CD14-positive monocyte (primary cell): Measurements from ENCODE around the gene HECW1. TPM values are rescaled to one million over a fixed set of nuclear protein-coding genes. Genes with fewer than 3 reads are reported as not detected.

ENCODE experiments used
- DNase-seq, 3 donors: peaks; one replicate each; pipeline ENCODE4 v3.0.0-alpha.2; 2011 to 2022
- H2AFZ ChIP-seq: 2 replicates; pipeline ENCODE4 v1.6.0; 2012; ENCODE audit warnings: mild to moderate bottlenecking, low read depth, low read length, inconsistent platforms; ENCODE audit not compliant: insufficient read depth, poor library complexity, severe bottlenecking
- H3K27ac ChIP-seq, 2 donors: 1 replicate in 1 of 2; 2 replicates in 1 of 2; pipeline ENCODE4 v1.5.1; 2012 to 2013; ENCODE audit warnings: low read length in 2 of 2, control low read depth in 1 of 2, inconsistent platforms in 1 of 2, low read depth in 1 of 2, mild to moderate bottlenecking in 1 of 2
- H3K27me3 ChIP-seq, 2 donors: one replicate each; pipeline versions ENCODE4 v1.6.0 to v1.6.1; 2011 to 2013; ENCODE audit warnings: low read length in 2 of 2; ENCODE audit not compliant: control insufficient read depth in 2 of 2, insufficient read depth in 2 of 2
- H3K36me3 ChIP-seq, 2 donors: replicated peaks in 1 of 2; 1 replicate in 1 of 2; 2 replicates in 1 of 2; pipeline versions ENCODE4 v1.5.1 to v1.6.1; 2012 to 2013; ENCODE audit warnings: low read length in 2 of 2, control low read depth in 1 of 2, inconsistent platforms in 1 of 2, mild to moderate bottlenecking in 1 of 2; ENCODE audit not compliant: insufficient read depth in 2 of 2, control insufficient read depth in 1 of 2
- H3K4me1 ChIP-seq, 2 donors: 1 replicate in 1 of 2; 2 replicates in 1 of 2; pipeline versions ENCODE4 v1.5.1 to v1.6.1; 2012 to 2013; ENCODE audit warnings: low read length in 2 of 2, control low read depth in 1 of 2, inconsistent platforms in 1 of 2, mild to moderate bottlenecking in 1 of 2, moderate library complexity in 1 of 2; ENCODE audit not compliant: insufficient read depth in 2 of 2, control insufficient read depth in 1 of 2
- H3K4me2 ChIP-seq: replicated peaks from 2 replicates; pipeline ENCODE3; 2012; ENCODE audit warnings: low read length, moderate library complexity, mild to moderate bottlenecking; ENCODE audit not compliant: poor library complexity, severe bottlenecking; ENCODE audit errors: extremely low read depth
- H3K4me3 ChIP-seq, 3 experiments: fragments of 200-600 bp in 1 of 3; sonication (generic) in 1 of 3; replicated peaks in 1 of 3; 1 replicate in 2 of 3; 2 replicates in 1 of 3; pipeline ENCODE4 v1.5.1; 2011 to 2013; ENCODE audit warnings: low read length in 3 of 3, mild to moderate bottlenecking in 3 of 3, control low read depth in 2 of 3, low read depth in 2 of 3, inconsistent platforms in 1 of 3, moderate library complexity in 1 of 3
- H3K79me2 ChIP-seq: 2 replicates; pipeline ENCODE4 v1.6.0; 2012; ENCODE audit warnings: mild to moderate bottlenecking, control low read depth, inconsistent platforms, low read length, moderate library complexity; ENCODE audit not compliant: insufficient read depth
- H3K9ac ChIP-seq: 2 replicates; pipeline ENCODE4 v1.6.0; 2017; ENCODE audit warnings: low read length, mild to moderate bottlenecking; ENCODE audit not compliant: insufficient read depth, poor library complexity, severe bottlenecking
- H3K9me3 ChIP-seq, 2 donors: replicated peaks in 1 of 2; 1 replicate in 1 of 2; 2 replicates in 1 of 2; pipeline versions ENCODE4 v1.5.1 to v1.6.1; 2012 to 2013; ENCODE audit warnings: low read length in 2 of 2, control low read depth in 1 of 2; ENCODE audit not compliant: control insufficient read depth in 1 of 2, insufficient read depth in 1 of 2
- H4K20me1 ChIP-seq: 2 replicates; pipeline ENCODE4 v1.6.0; 2012; ENCODE audit warnings: mild to moderate bottlenecking, low read length, control low read depth, moderate library complexity; ENCODE audit not compliant: insufficient read depth
- H3K27ac Mint-ChIP-seq, 7 donors: one replicate each; pipeline ENCODE4 v1.8.0; 2020; ENCODE audit warnings: mild to moderate bottlenecking in 7 of 7, mixed read lengths in 7 of 7, moderate library complexity in 6 of 7, inconsistent platforms in 2 of 7
- H3K27me3 Mint-ChIP-seq, 3 donors: one replicate each; pipeline ENCODE4 v1.8.0; 2021 to 2022; ENCODE audit warnings: low read depth in 3 of 3, mild to moderate bottlenecking in 3 of 3, mixed read lengths in 3 of 3, moderate library complexity in 3 of 3, inconsistent platforms in 1 of 3
- H3K36me3 Mint-ChIP-seq, 2 donors: one replicate each; pipeline ENCODE4 v1.8.0; 2020; ENCODE audit warnings: mixed read lengths in 2 of 2, inconsistent platforms in 1 of 2, mild to moderate bottlenecking in 1 of 2
- H3K4me1 Mint-ChIP-seq: one replicate; pipeline ENCODE4 v1.8.0; 2020; ENCODE audit warnings: mild to moderate bottlenecking, mixed read lengths
- H3K4me3 Mint-ChIP-seq, 2 donors: one replicate each; pipeline ENCODE4 v1.8.0; 2020; ENCODE audit warnings: mild to moderate bottlenecking in 2 of 2, mixed read lengths in 2 of 2, moderate library complexity in 1 of 2
- H3K9me3 Mint-ChIP-seq, 7 donors: one replicate each; pipeline ENCODE4 v1.8.0; 2020 to 2022; ENCODE audit warnings: mixed read lengths in 7 of 7, mild to moderate bottlenecking in 6 of 7, moderate library complexity in 6 of 7, inconsistent platforms in 2 of 7
- CTCF ChIP-seq: fragments of 200-600 bp; IDR thresholded peaks from one replicate; pipeline ENCODE4 v1.8.0; 2022; ENCODE audit warnings: antibody characterized with exemption, mild to moderate bottlenecking
- WGBS: methylation state at CpG from one replicate; pipeline ENCODE4 v1.1.5; 2013; ENCODE audit warnings: missing lambda C conversion rate; ENCODE audit not compliant: insufficient coverage; 5-methylcytosine and 5-hydroxymethylcytosine counted together
- intact Hi-C, 2 donors: fragments of 100-400 bp; cut with micrococcal nuclease; formaldehyde crosslinking; loops; one replicate each; pipeline versions ENCODE4 v1.15.0 to v1.15.1; 2023
- polyA plus RNA-seq, 3 donors: library from polyadenylated mRNA; depleted of rRNA in 1 of 3; unstranded in 2 of 3; stranded (reverse) in 1 of 3; fragments of 300-500 nt in 2 of 3; fragments of >200 nt in 1 of 3; fragmentation: Illumina TruSeq in 2 of 3; gene quantifications; 1 replicate in 2 of 3; 2 replicates in 1 of 3; pipeline ENCODE4 v1.2.3, GENCODE V29; 2012 to 2021

HECW1 gene
- polyA plus RNA-seq, 3 donors, result not detected

- H3K4me1 Mint-ChIP-seq, result peaks cover 20% of the 10 kb centered on the region
- Histone ChIP-seq H3K4me2 (peak overlapping the region; percentile 68), H3K27ac (peak overlapping the region; percentile 22 to 59), H3K9me3 (no peaks in the 10 kb centered on the region), H4K20me1 (no peaks in the 10 kb centered on the region), H3K79me2 (no peaks in the 10 kb centered on the region), H3K9ac (no peak overlapping the region), H3K36me3 (no peaks in the 10 kb centered on the region), H2AFZ (no peak overlapping the region), H3K4me3 (peak overlapping the region in 1 of 3 experiments; percentile 63), H3K27me3 (no peaks in the 10 kb centered on the region), H3K4me1 (peaks cover 19 to 20% of the 10 kb centered on the region in 2 donors)
- H3K27ac Mint-ChIP-seq, result peak overlapping the region in 6 of 7 donors; percentile 66 to 90 (median 80)
- peak overlapping the region in 1 of 2 donors; percentile 78 for H3K4me3 Mint-ChIP-seq
- no peak for TF ChIP-seq CTCF
- peaks cover 3 to 11% (median 7%) of the 10 kb centered on the region in 3 donors for H3K27me3 Mint-ChIP-seq
- WGBS, result no CpG with 5 or more reads among the region's 4 CpGs
- peak; percentile 69 to 91 (median 71) for DNase-seq
- H3K36me3 Mint-ChIP-seq, result no peaks in the 10 kb centered on the region
- intact Hi-C loops, result no loop called here
- H3K9me3 Mint-ChIP-seq, result peaks cover 0 to 4% (median 2%) of the 10 kb centered on the region in 7 donors
Measured at GRCh38 chr7:43164757-43165156, 52.3 kb downstream of the HECW1 start.

- no peak for DNase-seq
- Histone ChIP-seq H3K9ac (no peak overlapping the region), H2AFZ (no peak overlapping the region), H3K27ac (no peak overlapping the region), H3K36me3 (no peaks in the 10 kb centered on the region), H4K20me1 (no peaks in the 10 kb centered on the region), H3K79me2 (no peaks in the 10 kb centered on the region), H3K4me2 (no peak overlapping the region), H3K4me3 (no peak overlapping the region), H3K9me3 (no peaks in the 10 kb centered on the region), H3K27me3 (no peaks in the 10 kb centered on the region), H3K4me1 (peaks cover 19 to 20% of the 10 kb centered on the region in 2 donors)
- intact Hi-C loops, result no loop called here
- H3K9me3 Mint-ChIP-seq, result peaks cover 0 to 4% (median 2%) of the 10 kb centered on the region in 7 donors
- H3K27me3 Mint-ChIP-seq, result peaks cover 0 to 8% (median 5%) of the 10 kb centered on the region in 3 donors
- no peaks in the 10 kb centered on the region for H3K36me3 Mint-ChIP-seq
- H3K27ac Mint-ChIP-seq, result no peak overlapping the region
- TF ChIP-seq CTCF, result no peak
- H3K4me3 Mint-ChIP-seq, result no peak overlapping the region
- 100% methylated on average over 1 of the region's 3 CpGs for WGBS
- peaks cover 20% of the 10 kb centered on the region for H3K4me1 Mint-ChIP-seq
Measured at GRCh38 chr7:43166686-43167085, 54.2 kb downstream of the HECW1 start.
